AG09319 (cell line): ENCODE measurements around the gene CTAGE9.
A peak's percentile ranks its signal among the peaks of the same experiment; 100 is the strongest.

ENCODE experiments used
- DNase-seq: peaks from one replicate; pipeline ENCODE4 v3.0.0-alpha.2; 2010; ENCODE audit warnings: low read depth; ENCODE audit errors: extremely low read depth
- TF ChIP-seq, protein P1 (sequence below): IDR thresholded peaks from 2 replicates; pipeline ENCODE4 v1.5.1; 2011; ENCODE audit warnings: low read depth, mild to moderate bottlenecking, inconsistent platforms, low read length, moderate library complexity

The CTAGE9 gene

DNA sequence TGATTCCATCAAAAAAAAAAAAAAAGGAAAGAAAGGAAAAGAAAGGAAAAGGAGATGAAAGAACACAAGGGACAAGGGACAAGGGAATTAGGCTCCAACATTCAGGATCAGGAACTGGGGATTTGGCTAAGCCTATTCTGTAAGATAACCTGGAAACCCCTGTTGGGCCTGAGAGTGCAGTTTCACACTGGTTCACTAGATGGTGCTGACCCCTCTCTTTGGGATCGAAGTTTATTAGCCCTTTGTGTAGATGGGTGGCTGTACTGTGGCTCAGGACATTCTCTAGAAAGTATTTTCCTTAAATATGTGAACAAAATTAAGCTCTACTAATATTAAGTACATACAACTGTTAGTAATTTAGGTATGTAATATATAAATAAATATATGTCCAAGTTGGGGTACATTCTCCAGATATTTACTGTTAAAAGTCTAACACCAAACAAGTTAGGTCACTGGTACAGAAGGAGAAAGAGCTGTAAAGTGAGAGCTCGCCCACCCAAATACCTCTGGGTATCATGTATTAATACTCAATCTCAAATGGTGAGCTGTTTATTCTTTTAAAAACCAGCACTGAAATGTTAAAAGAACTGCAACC lies 15.9 kb downstream of the CTAGE9 start:
- peak; percentile 32 for DNase-seq
- TF ChIP-seq, protein P1, sequence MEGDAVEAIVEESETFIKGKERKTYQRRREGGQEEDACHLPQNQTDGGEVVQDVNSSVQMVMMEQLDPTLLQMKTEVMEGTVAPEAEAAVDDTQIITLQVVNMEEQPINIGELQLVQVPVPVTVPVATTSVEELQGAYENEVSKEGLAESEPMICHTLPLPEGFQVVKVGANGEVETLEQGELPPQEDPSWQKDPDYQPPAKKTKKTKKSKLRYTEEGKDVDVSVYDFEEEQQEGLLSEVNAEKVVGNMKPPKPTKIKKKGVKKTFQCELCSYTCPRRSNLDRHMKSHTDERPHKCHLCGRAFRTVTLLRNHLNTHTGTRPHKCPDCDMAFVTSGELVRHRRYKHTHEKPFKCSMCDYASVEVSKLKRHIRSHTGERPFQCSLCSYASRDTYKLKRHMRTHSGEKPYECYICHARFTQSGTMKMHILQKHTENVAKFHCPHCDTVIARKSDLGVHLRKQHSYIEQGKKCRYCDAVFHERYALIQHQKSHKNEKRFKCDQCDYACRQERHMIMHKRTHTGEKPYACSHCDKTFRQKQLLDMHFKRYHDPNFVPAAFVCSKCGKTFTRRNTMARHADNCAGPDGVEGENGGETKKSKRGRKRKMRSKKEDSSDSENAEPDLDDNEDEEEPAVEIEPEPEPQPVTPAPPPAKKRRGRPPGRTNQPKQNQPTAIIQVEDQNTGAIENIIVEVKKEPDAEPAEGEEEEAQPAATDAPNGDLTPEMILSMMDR = peak; percentile 79

DNA sequence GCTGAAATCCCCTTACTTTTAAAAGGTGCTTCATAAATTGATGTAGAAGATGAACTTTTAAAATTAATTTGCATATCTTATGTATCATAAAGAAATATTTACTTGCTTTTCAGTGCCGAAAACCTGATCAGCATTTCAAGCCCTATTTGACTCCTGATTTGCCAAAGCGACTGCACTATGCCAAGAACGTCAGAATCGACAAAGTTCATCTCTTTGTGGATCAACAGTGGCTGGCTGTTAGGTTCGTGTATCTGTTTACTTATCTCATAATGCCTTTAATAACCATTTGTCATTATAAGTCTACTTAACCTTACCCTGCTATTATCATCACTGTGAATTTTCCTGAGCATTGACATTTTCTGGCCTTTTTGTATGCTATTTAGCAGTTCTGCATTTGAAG lies 17.4 kb downstream of the CTAGE9 start:
- TF ChIP-seq, protein P1 = no peak
- DNase-seq = no peak

DNA sequence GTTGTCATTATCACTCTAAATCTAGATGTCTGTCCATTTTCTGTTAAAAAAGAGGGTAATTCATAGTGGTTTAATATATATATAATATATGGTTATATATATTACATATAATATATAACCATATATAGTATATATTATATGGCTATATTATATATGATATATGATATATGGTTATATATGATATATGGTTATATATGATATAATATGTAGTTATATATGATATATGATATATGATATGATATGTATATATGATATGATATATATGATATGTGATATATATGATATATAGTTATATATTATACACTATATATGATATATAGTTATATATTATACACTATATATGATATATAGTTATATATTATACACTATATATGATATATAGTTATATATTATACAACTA lies 18.2 kb downstream of the CTAGE9 start:
- no peak for DNase-seq
- TF ChIP-seq, protein P1 = no peak

DNA sequence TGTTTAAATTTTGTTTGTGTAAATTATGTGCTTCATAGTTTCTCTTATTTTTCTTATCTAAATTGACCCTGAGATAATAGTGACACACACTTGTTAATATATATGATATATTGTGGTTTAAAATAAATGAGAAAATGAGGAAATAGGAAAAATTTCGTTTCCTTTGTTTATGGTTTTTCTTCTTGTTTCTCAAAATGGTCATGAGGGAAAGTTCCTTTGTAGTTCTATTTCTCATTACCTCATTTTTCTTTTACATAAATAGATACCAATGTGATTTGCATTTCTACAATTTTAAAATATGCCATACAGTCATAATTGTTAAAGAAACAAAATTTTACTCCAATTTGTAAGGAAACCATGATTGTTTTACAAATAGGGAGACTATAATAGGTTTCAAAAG lies 18.8 kb downstream of the CTAGE9 start:
- TF ChIP-seq, protein P1 = no peak
- no peak for DNase-seq

DNA sequence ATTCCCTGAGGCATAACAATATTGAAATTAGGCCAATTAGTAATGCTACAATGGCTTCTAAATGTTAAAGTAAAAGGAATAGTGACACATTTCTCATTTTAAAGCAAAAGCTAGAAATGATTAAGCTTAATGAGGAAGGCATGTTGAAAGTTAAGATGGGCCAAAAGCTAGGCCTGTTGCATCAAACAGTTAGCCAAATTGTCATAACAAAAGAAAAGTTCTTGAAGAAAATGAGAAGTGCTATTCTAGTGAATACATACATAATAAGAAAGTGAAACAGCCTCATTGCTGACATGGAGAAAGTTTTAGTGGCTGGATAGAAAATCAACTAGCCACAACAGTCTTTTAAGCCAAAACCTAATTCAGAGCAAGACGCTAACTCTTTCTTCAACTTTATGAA lies 22.5 kb downstream of the CTAGE9 start:
- peak; percentile 22 for DNase-seq
- TF ChIP-seq, protein P1 = no peak

DNA sequence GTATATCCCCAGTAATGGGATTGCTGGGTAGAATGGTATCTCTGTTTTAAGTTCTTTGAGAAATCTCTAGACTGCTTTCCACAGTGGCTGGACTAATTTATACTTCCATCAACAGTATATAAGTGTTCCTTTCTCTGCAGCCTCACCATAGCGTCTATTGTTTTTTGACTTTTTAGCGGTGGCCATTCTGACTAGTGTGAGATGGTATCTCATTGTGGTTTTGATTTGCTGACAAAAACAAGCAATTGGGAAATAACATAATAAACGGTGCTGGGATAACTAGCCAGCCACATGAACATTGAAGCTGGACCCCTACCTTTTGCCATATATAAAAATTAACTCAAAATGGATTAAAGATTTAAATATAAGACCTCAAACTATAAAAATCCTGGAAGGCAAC lies 23.8 kb downstream of the CTAGE9 start:
- TF ChIP-seq, protein P1 = no peak

DNA sequence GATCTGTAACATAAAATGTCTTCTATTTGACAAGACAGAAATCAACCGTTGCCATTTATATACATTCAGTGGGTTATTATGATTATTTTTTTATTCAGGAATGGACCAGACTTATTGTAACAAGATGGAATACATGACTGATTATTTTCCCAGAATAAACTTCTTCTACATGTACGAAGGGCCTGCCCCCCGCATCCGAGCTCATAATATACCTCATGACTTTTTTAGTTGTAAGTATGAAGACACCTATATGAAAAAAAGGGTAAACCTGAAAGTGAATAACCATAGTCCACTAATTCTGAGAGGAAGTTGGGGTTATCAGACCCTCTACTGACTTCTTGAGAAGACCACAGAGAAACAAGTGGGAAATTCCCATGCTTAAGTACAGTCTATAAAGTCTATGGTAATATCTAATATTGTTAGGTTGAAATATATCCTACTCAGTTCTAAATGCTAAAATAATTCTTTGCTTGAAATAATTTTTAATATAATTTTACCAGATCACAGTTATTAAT lies 25.5 kb downstream of the CTAGE9 start:
- no peak for DNase-seq
- TF ChIP-seq, protein P1 = no peak

More for the DNA sequence above, 23.8 kb downstream of the CTAGE9 start:
- no peak for DNase-seq
